IMR-90 (cell line): ENCODE data around the gene SLC4A2. TPM values are rescaled to one million over a fixed set of nuclear protein-coding genes. Genes with fewer than 3 reads are reported as not detected.

ENCODE experiments used
- ATAC-seq: fragments of 200-7000 bp; cut with Tn5 transposase; 2 replicates; pipeline ENCODE4 v1.9.1; 2020; ENCODE audit warnings: low read depth, mild to moderate bottlenecking, moderate library complexity
- BruUV-seq: library from RNA; stranded (reverse); fragments of 400-500 nt; replicated peaks from 2 replicates; lab custom pipeline; 2021; lab: Mats Ljungman, UMichigan
- CTCF ChIA-PET: fragments of 300-600 bp; formaldehyde crosslinking; extraction: SDS; loops from one replicate; lab custom pipeline; 2021; ENCODE audit warnings: antibody characterized with exemption; lab: Yijun Ruan, JAX
- POLR2A ChIA-PET: fragments of 300-600 bp; sonication (Branson Sonifier 250); formaldehyde crosslinking; loops from one replicate; lab custom pipeline; 2022; ENCODE audit warnings: antibody characterized with exemption; ENCODE audit not compliant: unreplicated experiment; lab: Charles Lee
- DNase-seq: peaks from one replicate; pipeline ENCODE4 v3.0.0; 2013
- H2AFZ ChIP-seq: replicated peaks from 2 replicates; pipeline ENCODE3; 2013; ENCODE audit warnings: low read length, mild to moderate bottlenecking; ENCODE audit not compliant: poor library complexity
- H2AK5ac ChIP-seq: 2 replicates; pipeline ENCODE4 v1.6.1; 2013; ENCODE audit warnings: low read depth, low read length, inconsistent platforms
- H2AK9ac ChIP-seq: replicated peaks from 2 replicates; pipeline ENCODE3; 2013; ENCODE audit warnings: mild to moderate bottlenecking, low read depth, low read length, moderate library complexity; ENCODE audit not compliant: poor library complexity
- H2BK120ac ChIP-seq: 2 replicates; pipeline ENCODE4 v1.6.1; 2013; ENCODE audit warnings: low read depth, low read length, inconsistent platforms
- H2BK15ac ChIP-seq: 3 replicates; pipeline ENCODE4 v1.6.1; 2013; ENCODE audit warnings: low read depth, low read length, inconsistent platforms
- H2BK20ac ChIP-seq: 2 replicates; pipeline ENCODE4 v1.6.1; 2013; ENCODE audit warnings: low read depth, mild to moderate bottlenecking, inconsistent platforms, low read length, moderate library complexity
- H2BK5ac ChIP-seq: 2 replicates; pipeline ENCODE4 v1.6.1; 2013; ENCODE audit warnings: mild to moderate bottlenecking, low read depth, low read length, inconsistent platforms; ENCODE audit not compliant: poor library complexity, severe bottlenecking
- H3K14ac ChIP-seq: replicated peaks from 2 replicates; pipeline ENCODE4 v1.6.1; 2013; ENCODE audit warnings: low read depth, low read length, inconsistent platforms
- H3K18ac ChIP-seq: 2 replicates; pipeline ENCODE4 v1.6.1; 2013; ENCODE audit warnings: low read depth, low read length, control low read depth
- H3K23ac ChIP-seq: 2 replicates; pipeline ENCODE4 v1.6.1; 2013; ENCODE audit warnings: low read depth, low read length, inconsistent platforms
- H3K27ac ChIP-seq: 2 replicates; pipeline ENCODE4 v1.5.1; 2013; ENCODE audit warnings: mild to moderate bottlenecking, control low read depth, low read length; ENCODE audit not compliant: insufficient read depth
- H3K27me3 ChIP-seq: 2 replicates; pipeline ENCODE4 v1.6.1; 2013; ENCODE audit warnings: low read length; ENCODE audit not compliant: control insufficient read depth, insufficient read depth
- H3K36me3 ChIP-seq: 2 replicates; pipeline ENCODE4 v1.6.1; 2013; ENCODE audit warnings: low read length, mixed read lengths; ENCODE audit not compliant: control insufficient read depth, insufficient read depth
- H3K4ac ChIP-seq: 2 replicates; pipeline ENCODE4 v1.6.1; 2013; ENCODE audit warnings: low read depth, low read length, inconsistent platforms
- H3K4me1 ChIP-seq: 2 replicates; pipeline ENCODE4 v1.6.1; 2013; ENCODE audit warnings: low read length, mixed read lengths; ENCODE audit not compliant: control insufficient read depth, insufficient read depth
- H3K4me2 ChIP-seq: 2 replicates; pipeline ENCODE4 v1.6.1; 2013; ENCODE audit warnings: low read depth, mild to moderate bottlenecking, control low read depth, low read length, moderate library complexity
- H3K4me3 ChIP-seq: 2 replicates; pipeline ENCODE4 v1.5.1; 2013; ENCODE audit warnings: low read depth, mild to moderate bottlenecking, control low read depth, low read length, moderate library complexity; ENCODE audit not compliant: insufficient read depth
- H3K56ac ChIP-seq: 2 replicates; pipeline ENCODE4 v1.6.1; 2013; ENCODE audit warnings: low read length, inconsistent platforms; ENCODE audit not compliant: insufficient read depth; ENCODE audit errors: extremely low read depth
- H3K79me1 ChIP-seq, 2 experiments: 2 replicates each; pipeline ENCODE4 v1.6.1; 2013; ENCODE audit warnings: low read length in 2 of 2, inconsistent platforms in 1 of 2, low read depth in 1 of 2
- H3K9ac ChIP-seq: 2 replicates; pipeline ENCODE4 v1.6.1; 2013; ENCODE audit warnings: low read depth, low read length, control low read depth
- H3K9me1 ChIP-seq: 2 replicates; pipeline ENCODE4 v1.6.1; 2013; ENCODE audit warnings: low read length, inconsistent platforms; ENCODE audit not compliant: insufficient read depth
- H3K9me3 ChIP-seq: 2 replicates; pipeline ENCODE4 v1.6.1; 2013; ENCODE audit warnings: low read length; ENCODE audit not compliant: control insufficient read depth, insufficient read depth
- H4K20me1 ChIP-seq: 2 replicates; pipeline ENCODE4 v1.6.1; 2013; ENCODE audit warnings: low read length, inconsistent platforms; ENCODE audit not compliant: insufficient read depth
- H4K5ac ChIP-seq: 2 replicates; pipeline ENCODE4 v1.6.1; 2013; ENCODE audit warnings: mild to moderate bottlenecking, low read depth, low read length, control low read depth
- H4K8ac ChIP-seq, 2 experiments: 2 replicates each; pipeline ENCODE4 v1.6.1; 2013; ENCODE audit warnings: low read depth in 2 of 2, low read length in 2 of 2, control low read depth in 1 of 2, inconsistent platforms in 1 of 2
- H4K91ac ChIP-seq: 2 replicates; pipeline ENCODE4 v1.6.1; 2013; ENCODE audit warnings: low read depth, low read length, inconsistent platforms; ENCODE audit not compliant: insufficient read depth
- BHLHE40 ChIP-seq: fragments of 150-350 bp; IDR thresholded peaks from 2 replicates; pipeline ENCODE4 v1.6.1; 2016; ENCODE audit warnings: mild to moderate bottlenecking, low read depth, low read length
- CEBPB ChIP-seq: IDR thresholded peaks from 2 replicates; pipeline ENCODE4 v1.6.1; 2012; ENCODE audit warnings: low read depth, low read length, improper control_type of control experiment
- CHD1 ChIP-seq: IDR thresholded peaks from 2 replicates; pipeline ENCODE4 v1.6.1; 2012; ENCODE audit warnings: low read depth, low read length, improper control_type of control experiment
- CTCF ChIP-seq: conservative IDR thresholded peaks from 2 replicates; pipeline ENCODE4 v1.5.1; 2012; ENCODE audit warnings: mild to moderate bottlenecking, low read depth, low read length, improper control_type of control experiment
- ELK1 ChIP-seq: fragments of 150-350 bp; IDR thresholded peaks from 2 replicates; pipeline ENCODE4 v1.6.1; 2016; ENCODE audit warnings: low read depth, mild to moderate bottlenecking, low read length, moderate library complexity, borderline replicate concordance
- FOS ChIP-seq: fragments of 150-350 bp; IDR thresholded peaks from 2 replicates; pipeline ENCODE4 v1.6.1; 2016; ENCODE audit warnings: low read depth, low read length
- MAFK ChIP-seq: IDR thresholded peaks from 2 replicates; pipeline ENCODE4 v1.6.1; 2012; ENCODE audit warnings: low read depth, low read length, improper control_type of control experiment
- MAZ ChIP-seq: IDR thresholded peaks from 2 replicates; pipeline ENCODE4 v1.6.1; 2012; ENCODE audit warnings: low read depth, mild to moderate bottlenecking, low read length, improper control_type of control experiment, moderate library complexity, borderline replicate concordance
- MXI1 ChIP-seq: IDR thresholded peaks from 2 replicates; pipeline ENCODE4 v1.6.1; 2012; ENCODE audit warnings: low read depth, mild to moderate bottlenecking, low read length, moderate library complexity, borderline replicate concordance
- NFE2L2 ChIP-seq: fragments of 150-350 bp; IDR thresholded peaks from 2 replicates; pipeline ENCODE4 v1.6.1; 2016; ENCODE audit warnings: low read depth, mild to moderate bottlenecking, low read length
- POLR2A ChIP-seq: IDR thresholded peaks from 2 replicates; pipeline ENCODE4 v1.6.1; 2012; ENCODE audit warnings: mild to moderate bottlenecking, low read depth, low read length
- RAD21 ChIP-seq: IDR thresholded peaks from 2 replicates; pipeline ENCODE4 v1.6.1; 2012; ENCODE audit warnings: low read length, improper control_type of control experiment
- RCOR1 ChIP-seq: IDR thresholded peaks from 2 replicates; pipeline ENCODE4 v1.6.1; 2012; ENCODE audit warnings: mild to moderate bottlenecking, low read length, improper control_type of control experiment; ENCODE audit not compliant: insufficient replicate concordance
- RFX5 ChIP-seq: IDR thresholded peaks from 2 replicates; pipeline ENCODE4 v1.8.0; 2012; ENCODE audit warnings: low read depth, mild to moderate bottlenecking, low read length, moderate library complexity
- SMC3 ChIP-seq: fragments of 150-350 bp; IDR thresholded peaks from 2 replicates; pipeline ENCODE4 v1.6.1; 2016; ENCODE audit warnings: low read depth, mild to moderate bottlenecking, antibody characterized with exemption, low read length, moderate library complexity
- USF2 ChIP-seq: fragments of 150-350 bp; IDR thresholded peaks from 2 replicates; pipeline ENCODE4 v1.6.1; 2017; ENCODE audit warnings: mild to moderate bottlenecking, antibody characterized with exemption, low read length, low read depth
- WGBS, 2 experiments: methylation state at CpG; one replicate each; pipeline versions ENCODE4 v1.1.5 to v1.1.7; 2013; ENCODE audit warnings: missing lambda C conversion rate in 2 of 2; ENCODE audit not compliant: insufficient read length in 1 of 2; ENCODE audit errors: extremely low coverage in 2 of 2; 5-methylcytosine and 5-hydroxymethylcytosine counted together
- dilution Hi-C: fragments of 300-500 bp; cut with HindIII; formaldehyde crosslinking; loops from one replicate; pipeline ENCODE4 v1.14.3; 2018; ENCODE audit warnings: low sequenced_read_pairs; ENCODE audit not compliant: unreplicated experiment
- in situ Hi-C: fragments of 300-500 bp; cut with MboI; formaldehyde crosslinking; loops from 3 replicates; pipeline ENCODE4 v1.14.3; 2019; ENCODE audit warnings: low sequenced_read_pairs, inconsistent platforms, mixed read lengths
- intact Hi-C: fragments of 100-400 bp; cut with micrococcal nuclease; formaldehyde crosslinking; loops from 2 replicates; pipeline ENCODE4 v1.10.0; 2022
- polyA plus RNA-seq, 3 experiments: library from polyadenylated mRNA; depleted of rRNA; stranded (reverse); fragments of >200 nt; gene quantifications; 2 replicates each; pipeline ENCODE4 v1.2.3, GENCODE V29; 2012; ENCODE audit warnings: low replicate concordance in 1 of 3
- total RNA-seq: library from RNA; depleted of rRNA; stranded (reverse); fragments of >200 nt; gene quantifications from 2 replicates; pipeline ENCODE4 v1.2.3, GENCODE V29; 2012

SLC4A2 gene
- total and polyA plus RNA-seq, 2 of the 4 experiments (the other 2 are of a cell fraction): 29.6 to 91.0 TPM

- TF ChIP-seq POLR2A (no peak), SMC3 (no peak), FOS (no peak), RCOR1 (no peak), MXI1 (no peak), RAD21 (no peak), BHLHE40 (no peak), NFE2L2 (no peak), USF2 (no peak), MAZ (no peak), CTCF (no peak), CHD1 (no peak), CEBPB (no peak), RFX5 (no peak), MAFK (no peak), ELK1 (no peak)
- no peak overlapping the region for H3K9ac ChIP-seq
- POLR2A ChIA-PET: no interaction called here
- no peak overlapping the region for H3K4ac ChIP-seq
- H4K8ac ChIP-seq: no peak overlapping the region
- WGBS, 2 experiments: no CpG with 5 or more reads among the region's 7 CpGs
- ATAC-seq: no peak; the same call in 1 of the 2 replicates
- H3K27ac ChIP-seq: no peak overlapping the region
- H3K4me3 ChIP-seq: no peak overlapping the region
- H4K91ac ChIP-seq: no peak overlapping the region
- H3K23ac ChIP-seq: no peak overlapping the region
- CTCF ChIA-PET: no interaction called here
- no TSS peak for BruUV-seq
- in situ Hi-C loops (loop anchor here (5.0 kb wide), 1 partner anchor 92 kb away; no protein-coding TSS in a partner anchor), intact Hi-C loops (no loop called here), dilution Hi-C loops (no loop called here)
- peaks cover 3% of the 10 kb centered on the region; the same call in 1 of the 2 replicates for H3K4me1 ChIP-seq
- peaks cover 61% of the 10 kb centered on the region for H3K27me3 ChIP-seq
- no peak overlapping the region for H2BK20ac ChIP-seq
- no peaks in the 10 kb centered on the region for H3K79me1 ChIP-seq
- no peak overlapping the region for H2BK15ac ChIP-seq
- no peak overlapping the region for H2BK5ac ChIP-seq
- H3K56ac ChIP-seq: no peak overlapping the region
- peak overlapping the region; percentile 41 for H2AFZ ChIP-seq
- no peak overlapping the region for H3K4me2 ChIP-seq
- H2AK9ac ChIP-seq: no peak overlapping the region
- no peaks in the 10 kb centered on the region for H3K9me3 ChIP-seq
- H4K20me1 ChIP-seq: no peaks in the 10 kb centered on the region
- H2AK5ac ChIP-seq: no peak overlapping the region
- no peak overlapping the region for H3K14ac ChIP-seq
- no peak overlapping the region for H4K5ac ChIP-seq
- H3K9me1 ChIP-seq: no peaks in the 10 kb centered on the region
- no peaks in the 10 kb centered on the region for H3K36me3 ChIP-seq
- no peak overlapping the region for H2BK120ac ChIP-seq
- no peak for DNase-seq
- no peak overlapping the region for H3K18ac ChIP-seq
These were observed 39.2 kb upstream of the SLC4A2 start for GRCh38 chr7:151020231-151020630.
